Bronchial epithelial cell (primary cell): ENCODE results near the gene KLF1. TPM values are rescaled to one million over a fixed set of nuclear protein-coding genes. Genes with fewer than 3 reads are reported as not detected.

Experiments
- DNase-seq: peaks from one replicate; pipeline ENCODE4 v3.0.0-alpha.2; 2010; ENCODE audit warnings: low read depth
- FAIRE-seq: peaks from 2 replicates; lab custom pipeline; 2011; peaks lifted over from hg19 to GRCh38; lab: Jason Lieb, UNC
- H3K27me3 ChIP-seq: 2 replicates; pipeline ENCODE4 v1.5.1; 2011; ENCODE audit warnings: low read length; ENCODE audit not compliant: control insufficient read depth, insufficient read depth
- H3K36me3 ChIP-seq: 2 replicates; pipeline ENCODE4 v1.5.1; 2011; ENCODE audit warnings: low read length; ENCODE audit not compliant: control insufficient read depth, insufficient read depth
- H3K4me3 ChIP-seq: 2 replicates; pipeline ENCODE4 v1.5.1; 2011; ENCODE audit warnings: mild to moderate bottlenecking, low read depth, low read length, control low read depth
- total RNA-seq: library from RNA; depleted of rRNA; stranded (reverse); fragments of >200 nt; gene quantifications from 2 replicates; pipeline ENCODE4 v1.2.1, GENCODE V29; 2014
- TF ChIP-seq, protein P1 (sequence below): IDR thresholded peaks from 2 replicates; pipeline ENCODE4 v1.5.1; 2011; ENCODE audit warnings: mild to moderate bottlenecking, moderate library complexity, low read length, control low read depth, inconsistent platforms; ENCODE audit not compliant: insufficient read depth, severe bottlenecking

KLF1 gene
- total RNA-seq, 1 donor from 2014 or later, result not detected

DNA sequence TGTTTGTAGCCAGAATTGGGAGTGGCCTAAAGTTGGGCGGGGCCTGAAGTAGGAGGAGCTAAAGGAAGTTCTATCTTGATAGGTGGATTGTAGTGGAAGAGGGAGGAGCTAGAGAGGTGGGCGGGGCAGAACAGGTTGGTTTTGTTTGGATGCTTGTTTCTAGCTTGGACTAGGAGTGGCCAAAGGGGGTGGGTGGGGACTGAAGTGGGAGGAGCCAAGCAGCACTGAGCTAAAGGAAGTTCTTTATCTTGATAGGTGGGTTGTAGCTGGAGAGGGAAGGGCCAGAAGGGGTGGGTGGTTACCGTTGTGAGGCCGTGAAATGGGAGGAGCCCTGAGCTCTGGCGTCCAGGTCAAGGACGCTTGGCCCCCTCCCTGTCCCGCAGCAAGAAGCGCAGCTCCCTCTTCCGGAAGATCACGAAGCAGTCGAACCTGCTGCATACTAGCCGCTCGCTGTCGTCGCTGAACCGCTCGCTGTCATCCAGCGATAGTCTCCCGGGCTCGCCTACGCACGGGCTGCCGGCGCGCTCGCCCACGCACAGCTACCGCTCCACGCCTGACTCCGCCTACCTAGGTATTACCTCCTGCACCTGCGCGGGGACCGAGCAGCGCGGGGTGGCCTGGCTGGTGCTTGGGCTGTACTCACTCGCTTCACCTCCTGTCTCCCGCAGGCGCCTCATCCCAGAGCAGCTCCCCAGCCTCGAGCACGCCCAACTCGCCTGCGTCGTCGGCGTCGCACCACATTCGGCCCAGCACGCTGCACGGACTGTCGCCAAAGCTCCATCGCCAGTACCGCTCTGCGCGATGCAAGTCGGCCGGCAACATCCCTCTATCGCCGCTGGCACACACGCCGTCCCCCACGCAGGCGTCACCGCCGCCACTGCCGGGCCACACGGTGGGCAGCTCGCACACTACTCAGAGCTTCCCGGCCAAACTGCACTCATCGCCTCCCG is 13.8 kb downstream of the KLF1 start:
- no peaks in the 10 kb centered on the region for H3K27me3 ChIP-seq
- no peak for FAIRE-seq
- peak overlapping the region; percentile 15 for H3K4me3 ChIP-seq
- DNase-seq, result peak; percentile 62
- H3K36me3 ChIP-seq, result peaks cover 2% of the 10 kb centered on the region
- TF ChIP-seq, protein P1, sequence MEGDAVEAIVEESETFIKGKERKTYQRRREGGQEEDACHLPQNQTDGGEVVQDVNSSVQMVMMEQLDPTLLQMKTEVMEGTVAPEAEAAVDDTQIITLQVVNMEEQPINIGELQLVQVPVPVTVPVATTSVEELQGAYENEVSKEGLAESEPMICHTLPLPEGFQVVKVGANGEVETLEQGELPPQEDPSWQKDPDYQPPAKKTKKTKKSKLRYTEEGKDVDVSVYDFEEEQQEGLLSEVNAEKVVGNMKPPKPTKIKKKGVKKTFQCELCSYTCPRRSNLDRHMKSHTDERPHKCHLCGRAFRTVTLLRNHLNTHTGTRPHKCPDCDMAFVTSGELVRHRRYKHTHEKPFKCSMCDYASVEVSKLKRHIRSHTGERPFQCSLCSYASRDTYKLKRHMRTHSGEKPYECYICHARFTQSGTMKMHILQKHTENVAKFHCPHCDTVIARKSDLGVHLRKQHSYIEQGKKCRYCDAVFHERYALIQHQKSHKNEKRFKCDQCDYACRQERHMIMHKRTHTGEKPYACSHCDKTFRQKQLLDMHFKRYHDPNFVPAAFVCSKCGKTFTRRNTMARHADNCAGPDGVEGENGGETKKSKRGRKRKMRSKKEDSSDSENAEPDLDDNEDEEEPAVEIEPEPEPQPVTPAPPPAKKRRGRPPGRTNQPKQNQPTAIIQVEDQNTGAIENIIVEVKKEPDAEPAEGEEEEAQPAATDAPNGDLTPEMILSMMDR, result no peak

DNA sequence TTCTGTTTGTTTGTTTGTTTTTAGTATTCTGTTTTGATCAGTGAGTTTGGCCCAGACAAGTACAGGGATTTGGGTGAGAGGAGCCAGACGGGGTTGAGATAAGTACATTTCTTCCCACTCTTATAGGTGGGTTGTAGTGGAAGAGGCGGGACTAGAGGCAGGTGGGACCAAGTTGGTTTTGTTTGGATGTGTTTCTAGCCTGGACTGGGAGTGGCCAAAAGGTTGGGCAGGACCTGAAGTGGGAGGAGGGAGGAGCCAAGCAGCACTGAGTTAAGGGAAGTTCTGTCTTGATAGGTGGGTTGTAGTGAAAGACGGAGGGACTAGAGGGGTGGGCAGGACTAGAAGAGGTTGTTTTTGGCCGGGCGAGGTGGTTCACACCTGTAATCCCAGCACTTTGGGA is 14.7 kb downstream of the KLF1 start:
- Histone ChIP-seq H3K4me3 (no peak overlapping the region), H3K27me3 (no peaks in the 10 kb centered on the region), H3K36me3 (peaks cover 2% of the 10 kb centered on the region)
- FAIRE-seq, result no peak
- TF ChIP-seq, protein P1, result no peak
- DNase-seq, result no peak

DNA sequence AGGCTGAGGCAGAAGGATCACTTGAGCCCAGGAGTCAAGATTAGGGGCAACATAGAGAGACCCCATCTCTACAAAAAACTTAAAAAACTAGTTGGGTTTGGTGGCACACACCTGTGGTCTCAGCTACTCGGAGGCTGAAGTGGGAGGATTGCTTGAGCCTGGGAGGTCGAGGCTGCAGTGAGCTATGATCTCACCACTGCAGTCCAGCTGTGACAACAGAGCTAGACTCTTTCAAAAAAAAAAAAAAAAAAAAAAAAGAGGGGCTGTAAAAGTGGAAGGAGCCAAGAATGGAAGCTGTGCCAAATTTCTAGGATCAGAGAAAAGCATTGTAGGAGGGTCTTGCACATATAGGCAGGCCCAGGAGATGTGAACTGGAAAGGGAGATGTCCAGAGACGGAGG is 15.3 kb downstream of the KLF1 start:
- TF ChIP-seq, protein P1, result no peak
- H3K4me3 ChIP-seq, result no peak overlapping the region
- no peak for DNase-seq
- no peak for FAIRE-seq
- H3K27me3 ChIP-seq, result no peaks in the 10 kb centered on the region
- H3K36me3 ChIP-seq, result no peaks in the 10 kb centered on the region

DNA sequence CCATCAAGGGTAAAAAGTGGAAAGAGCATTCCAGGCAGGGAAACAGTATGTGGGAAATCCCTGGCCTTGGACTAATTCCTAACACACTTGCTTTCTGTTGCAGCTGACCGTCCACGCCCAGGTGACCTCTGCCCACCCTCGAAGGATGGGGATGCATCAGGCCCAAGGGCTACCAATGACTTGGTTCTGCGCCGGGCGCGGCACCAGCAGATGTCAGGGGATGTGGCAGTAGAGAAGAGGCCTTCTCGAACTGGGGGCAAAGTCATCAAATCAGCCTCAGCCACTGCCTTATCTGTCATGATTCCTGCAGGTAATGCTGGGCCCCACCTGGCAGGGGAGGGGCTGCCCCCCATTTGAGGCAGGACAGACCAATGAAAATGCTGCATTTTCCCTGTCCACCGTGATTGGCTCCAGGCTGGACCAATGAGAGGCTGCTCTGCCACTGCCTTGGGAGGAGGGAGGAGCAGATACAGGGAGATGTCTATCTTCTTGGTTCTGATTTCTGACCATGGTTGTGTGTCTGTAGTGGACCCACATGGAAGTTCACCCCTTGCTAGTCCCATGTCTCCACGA is 18.4 kb downstream of the KLF1 start:
- Histone ChIP-seq H3K27me3 (no peaks in the 10 kb centered on the region), H3K36me3 (no peaks in the 10 kb centered on the region), H3K4me3 (no peak overlapping the region)
- TF ChIP-seq, protein P1, result no peak
- FAIRE-seq (no peak), DNase-seq (no peak)

DNA sequence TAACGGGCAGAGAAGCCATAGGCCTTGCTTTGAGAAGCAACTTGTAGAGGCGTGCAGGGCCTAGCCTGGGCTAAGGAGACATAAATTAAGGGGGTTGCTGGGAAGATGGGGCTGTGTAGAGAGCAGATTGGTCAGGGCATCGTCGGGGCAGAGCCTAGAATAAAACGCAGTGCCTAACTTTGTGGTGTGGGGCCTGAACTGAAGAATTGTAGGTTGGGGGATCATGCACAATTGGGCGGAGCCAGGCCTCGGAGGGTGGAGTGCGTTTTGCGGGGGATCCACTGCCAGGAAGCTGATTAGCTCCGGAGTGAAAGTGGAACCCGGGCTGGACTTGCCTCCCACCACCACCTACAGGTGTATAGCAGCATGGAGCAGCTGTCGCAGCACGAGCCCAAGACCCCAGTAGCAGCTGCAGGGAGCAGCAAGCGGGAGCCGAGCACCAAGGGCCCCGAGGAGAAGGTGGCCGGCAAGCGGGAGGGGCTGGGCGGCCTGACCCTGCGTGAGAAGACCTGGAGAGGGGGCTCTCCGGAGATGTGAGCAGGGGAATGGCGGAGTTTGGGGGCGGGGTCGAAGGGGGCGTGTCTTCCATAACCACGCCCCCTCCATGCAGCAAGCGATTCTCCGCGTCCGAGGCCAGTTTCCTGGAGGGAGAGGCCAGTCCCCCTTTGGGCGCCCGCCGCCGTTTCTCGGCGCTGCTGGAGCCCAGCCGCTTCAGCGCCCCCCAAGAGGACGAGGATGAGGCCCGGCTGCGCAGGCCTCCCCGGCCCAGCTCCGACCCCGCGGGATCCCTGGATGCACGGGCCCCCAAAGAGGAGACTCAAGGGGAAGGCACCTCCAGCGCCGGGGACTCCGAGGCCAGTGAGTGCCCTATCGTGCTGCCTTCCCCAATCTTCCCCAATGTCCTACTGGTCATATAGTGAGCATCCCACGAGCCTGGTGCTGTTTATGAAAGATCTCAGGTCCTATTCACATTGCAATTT is 19.6 kb downstream of the KLF1 start:
- Histone ChIP-seq H3K4me3 (peak overlapping the region; percentile 30), H3K27me3 (no peaks in the 10 kb centered on the region), H3K36me3 (no peaks in the 10 kb centered on the region)
- DNase-seq (peak; percentile 28), FAIRE-seq (no peak)
- TF ChIP-seq, protein P1, result no peak
